HG03565 (cell line): ENCODE measurements around the gene WFDC5.
"Not testable (repeated sequence)": the region's sequence is repeated elsewhere in the genome, so short reads cannot be mapped to it uniquely, and the experiment has no call there.

Experiments
- ATAC-seq: cut with Tn5 transposase; IDR thresholded peaks from one replicate; pipeline ENCODE4 v1.9.1; 2021; ENCODE audit warnings: mild to moderate bottlenecking, moderate library complexity; ENCODE audit not compliant: unreplicated experiment

Gene WFDC5

DNA sequence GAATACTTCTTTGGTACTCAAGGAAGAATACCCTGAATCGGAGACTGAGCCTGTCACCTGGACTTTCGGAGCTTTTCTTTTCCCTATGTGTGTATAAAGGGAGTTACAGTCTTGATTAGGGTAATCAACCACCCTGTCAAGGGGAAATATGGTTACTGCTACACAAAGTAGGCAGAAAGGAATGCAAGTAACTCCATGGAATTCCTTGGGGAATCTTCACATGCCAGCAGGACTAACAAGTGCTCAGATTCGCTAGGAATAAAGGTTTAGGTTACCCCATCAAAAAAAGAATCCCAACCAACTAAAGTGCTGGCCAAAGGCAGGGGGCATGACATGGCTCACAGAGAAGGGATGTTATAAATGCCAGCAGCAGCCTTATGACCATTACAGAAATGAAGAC is 24.5 kb downstream of the WFDC5 start:
- no peak for ATAC-seq

DNA sequence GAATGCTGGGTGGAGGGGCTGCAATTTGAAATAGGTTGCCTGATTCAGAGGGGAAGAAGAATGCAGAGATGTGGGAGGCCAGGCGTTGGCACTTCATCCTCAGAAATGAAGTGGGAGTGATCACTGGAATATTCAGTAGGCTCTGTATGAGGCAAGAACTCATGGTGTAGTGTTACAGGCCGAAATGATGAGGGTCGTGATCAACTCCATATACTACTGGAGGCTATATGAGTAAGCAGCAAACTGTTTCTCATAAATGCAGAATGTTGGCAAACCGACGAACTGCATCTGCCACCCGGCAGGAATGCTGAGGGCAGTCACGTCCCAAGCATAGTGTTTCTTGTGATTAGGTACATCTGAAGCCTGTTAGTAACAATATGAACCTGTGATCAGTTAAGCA is 26.7 kb downstream of the WFDC5 start:
- no peak for ATAC-seq

DNA sequence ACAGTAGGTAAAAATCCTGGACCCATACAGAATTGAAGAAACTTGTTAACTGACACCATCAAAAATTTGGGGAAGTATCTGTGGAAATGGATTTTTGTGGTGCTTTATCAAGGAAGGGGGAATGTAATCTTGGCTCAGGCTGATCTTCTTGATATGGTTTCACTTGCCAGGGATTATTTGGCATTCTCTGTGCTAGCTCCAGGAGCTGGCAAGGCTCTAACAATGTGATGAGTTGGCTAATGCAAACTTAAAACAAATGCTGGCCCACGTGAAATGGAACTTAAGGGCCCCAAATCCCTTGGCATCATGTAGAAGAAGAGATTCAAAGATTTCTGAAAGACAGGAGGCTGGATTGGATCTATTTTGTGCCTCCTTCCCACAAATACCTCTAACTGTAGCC is 27.2 kb downstream of the WFDC5 start:
- no peak for ATAC-seq

DNA sequence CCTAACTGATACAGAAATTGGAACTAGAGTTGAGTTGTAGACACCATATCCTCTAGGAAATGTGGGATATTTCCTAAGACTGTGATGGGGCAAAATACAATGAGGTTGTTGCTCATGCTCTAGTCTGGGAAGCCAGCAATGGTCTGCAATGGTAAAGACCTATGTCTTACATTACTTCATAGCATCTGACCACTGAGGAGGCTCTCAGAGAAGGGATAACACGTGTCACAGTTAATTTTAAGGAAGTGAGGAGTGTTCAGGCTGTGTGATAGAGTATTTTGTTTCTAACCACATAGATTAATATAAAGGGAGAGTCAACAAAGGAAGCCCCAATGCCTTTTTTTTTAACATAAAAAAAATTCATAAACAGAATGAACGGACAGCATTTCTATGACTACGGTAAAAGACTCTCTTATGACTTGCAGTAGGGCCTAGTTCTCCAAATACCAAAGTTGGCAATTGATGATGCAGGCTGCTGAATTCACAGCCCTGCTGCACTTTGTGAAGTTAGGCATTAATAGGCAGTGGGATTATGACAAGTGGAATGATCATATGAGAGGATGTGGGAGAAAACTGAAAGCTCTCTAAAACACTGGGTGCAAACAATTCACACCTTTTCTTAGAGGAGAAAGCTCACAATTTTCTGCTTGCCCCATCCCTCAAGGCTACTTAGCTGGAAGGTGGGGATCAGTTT is 27.7 kb downstream of the WFDC5 start:
- no peak for ATAC-seq

DNA sequence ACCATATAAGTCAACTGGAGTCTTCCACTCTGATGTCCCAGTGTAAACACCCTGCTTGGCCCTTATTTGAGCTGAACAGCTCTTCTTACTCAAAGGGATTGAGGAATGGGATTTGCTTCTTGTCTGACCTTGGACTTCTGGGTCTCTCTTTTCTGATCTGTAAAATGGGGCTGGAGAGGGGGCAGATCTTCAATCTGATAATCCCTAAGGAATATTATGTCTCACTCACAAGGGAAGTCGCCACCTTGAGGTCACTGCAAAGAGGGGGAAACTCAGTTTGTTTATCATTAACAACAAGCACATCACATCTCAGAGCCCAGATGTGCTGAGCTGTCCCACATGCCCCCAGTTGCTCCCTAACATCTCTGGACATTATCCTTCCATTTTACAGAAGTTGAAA is 29.1 kb downstream of the WFDC5 start:
- ATAC-seq = no peak

DNA sequence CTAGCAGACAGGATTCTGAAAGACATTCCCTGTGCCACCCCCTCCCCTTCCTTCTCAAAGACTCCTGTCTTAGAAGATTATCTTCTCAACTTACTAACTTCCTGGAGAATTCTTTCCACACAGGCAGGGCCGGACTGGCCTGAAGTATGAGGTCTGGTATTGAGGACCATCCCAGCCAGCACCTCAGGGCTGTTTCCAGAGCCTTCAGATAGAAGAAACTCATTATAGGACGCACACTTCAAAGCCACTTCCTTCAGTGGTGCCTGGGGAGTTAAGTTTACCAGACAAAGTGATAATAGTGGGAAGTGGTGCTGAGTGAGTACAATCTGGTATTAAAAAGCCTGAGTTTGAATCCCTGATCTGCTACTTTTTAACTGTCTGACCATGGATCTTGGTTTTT is 29.7 kb downstream of the WFDC5 start:
- ATAC-seq = no peak

DNA sequence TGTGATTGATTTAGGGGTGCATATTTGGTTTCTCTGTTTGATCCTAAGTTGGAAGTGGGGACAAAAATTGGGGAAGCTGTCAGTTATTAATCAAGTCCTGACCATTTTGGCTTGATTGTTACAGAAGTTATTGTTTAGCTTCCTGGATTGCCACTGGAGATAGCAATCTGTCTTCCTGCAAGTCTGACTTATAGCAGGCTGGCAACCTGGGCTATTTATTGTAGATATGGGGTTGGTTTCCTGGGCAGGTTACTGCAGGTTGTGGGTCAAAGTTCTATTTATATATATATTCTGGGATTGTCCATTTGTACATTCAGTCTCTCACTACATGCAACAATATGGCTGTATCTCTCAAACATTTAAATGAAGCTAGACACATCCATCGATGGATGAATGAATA is 31.8 kb downstream of the WFDC5 start:
- no peak for ATAC-seq

DNA sequence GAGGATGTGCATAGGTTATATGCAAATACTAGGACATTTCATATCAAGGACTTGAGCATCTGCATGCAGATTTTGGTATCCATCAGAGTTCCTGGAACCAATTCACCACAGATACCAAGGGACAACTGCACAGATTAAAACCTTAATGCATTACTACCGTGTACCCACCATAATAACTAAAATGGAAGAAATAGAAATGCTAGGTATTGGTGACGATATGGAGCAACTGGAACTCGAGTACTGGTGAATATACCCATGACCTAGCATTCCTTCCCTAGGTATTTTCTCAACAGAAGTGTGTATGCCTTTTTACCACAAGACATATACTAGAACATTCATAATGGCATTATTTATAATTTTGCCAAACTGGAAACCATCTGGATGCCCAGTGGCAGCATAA is 32.5 kb downstream of the WFDC5 start:
- no peak for ATAC-seq

DNA sequence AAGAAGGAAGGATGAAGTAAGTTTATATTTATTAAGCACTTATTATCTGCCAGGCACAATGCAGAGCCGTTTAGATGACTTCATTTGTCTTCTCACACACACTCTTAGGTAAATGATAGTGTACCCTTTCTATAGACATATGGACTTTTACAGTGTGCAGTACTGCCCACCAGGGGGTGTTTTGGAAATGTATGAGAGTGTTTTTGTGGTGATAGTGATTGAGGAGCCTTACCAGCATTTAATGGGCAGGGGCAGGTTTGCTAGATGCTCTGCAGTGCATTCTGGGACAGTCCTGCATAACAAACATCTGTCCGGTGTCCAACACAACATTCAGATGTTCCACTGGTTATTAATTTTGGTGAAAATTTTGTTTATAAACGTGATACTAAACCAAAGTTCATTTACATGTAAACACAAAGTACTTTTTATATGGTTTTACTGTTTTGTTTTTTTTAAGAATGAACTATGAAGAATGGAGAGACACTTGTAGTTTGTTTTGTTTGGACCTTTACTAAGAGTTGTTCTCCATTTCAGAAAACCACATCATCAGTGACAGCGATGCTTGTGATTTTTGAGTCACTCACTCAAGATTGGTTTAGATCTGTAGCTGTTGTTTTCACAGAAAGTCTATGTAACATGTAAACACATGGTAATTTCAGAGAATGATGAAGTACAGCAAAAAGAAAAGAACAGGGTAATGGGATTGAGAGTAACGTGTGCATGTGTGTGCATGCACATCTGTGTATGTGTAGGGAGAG is 33.9 kb downstream of the WFDC5 start:
- no peak for ATAC-seq

DNA sequence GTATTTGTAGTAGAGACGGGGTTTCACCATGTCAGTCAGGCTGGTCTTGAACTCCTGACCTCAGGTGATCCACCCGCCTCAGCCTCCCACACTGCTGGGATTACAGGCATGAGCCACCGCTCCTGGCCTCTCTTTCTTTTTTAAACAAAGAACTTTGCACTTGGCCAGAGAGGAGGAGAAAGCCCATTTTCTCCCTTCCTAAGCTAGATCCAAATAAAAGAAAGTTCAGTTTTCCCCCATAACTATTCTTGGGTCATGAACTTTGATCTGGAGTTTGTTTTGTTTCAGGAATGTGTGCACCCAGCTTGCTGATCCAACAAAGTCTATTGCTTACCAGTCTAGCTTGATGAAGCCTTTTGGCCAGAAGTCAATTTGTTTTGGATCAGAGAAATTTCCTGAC is 37.4 kb downstream of the WFDC5 start:
- no peak for ATAC-seq

DNA sequence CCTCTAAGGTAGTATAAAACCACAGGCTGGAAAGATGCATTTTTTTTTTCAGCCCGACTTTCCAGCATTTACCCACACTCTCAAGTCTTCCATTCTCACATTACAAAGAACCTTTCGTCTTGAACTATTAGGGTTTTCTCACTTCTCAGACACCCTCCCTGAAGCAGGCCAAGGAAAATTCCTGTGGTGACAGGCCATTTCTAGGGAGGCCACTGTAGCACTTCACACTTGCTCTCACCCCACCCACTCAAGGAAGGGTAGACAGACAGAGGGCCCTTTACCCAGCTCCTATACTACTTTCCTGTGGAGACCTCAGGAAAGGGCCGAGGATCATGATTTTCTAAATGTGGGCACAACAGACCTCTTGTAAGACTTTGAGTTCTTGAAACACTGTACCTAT is 41.8 kb downstream of the WFDC5 start:
- no peak for ATAC-seq

DNA sequence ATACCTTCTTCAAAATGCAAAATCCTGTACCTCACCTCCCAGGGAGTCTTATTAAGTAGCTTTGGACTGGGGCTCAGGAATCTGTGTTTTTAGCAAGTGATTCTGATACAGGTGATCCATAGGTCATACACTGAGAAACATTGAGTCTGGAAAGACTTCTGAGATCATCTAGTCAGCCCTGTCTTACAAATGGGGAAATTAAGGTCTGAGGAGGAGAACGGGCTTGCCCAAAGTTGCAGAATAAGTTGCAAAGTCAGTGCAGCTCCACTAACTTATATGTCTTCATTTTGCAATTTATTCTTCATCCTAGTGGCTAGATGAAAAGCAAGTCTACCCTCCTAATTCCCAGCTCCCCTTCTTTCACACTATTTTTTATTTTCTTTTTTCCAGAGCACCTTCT is 42.9 kb downstream of the WFDC5 start:
- ATAC-seq = no peak

DNA sequence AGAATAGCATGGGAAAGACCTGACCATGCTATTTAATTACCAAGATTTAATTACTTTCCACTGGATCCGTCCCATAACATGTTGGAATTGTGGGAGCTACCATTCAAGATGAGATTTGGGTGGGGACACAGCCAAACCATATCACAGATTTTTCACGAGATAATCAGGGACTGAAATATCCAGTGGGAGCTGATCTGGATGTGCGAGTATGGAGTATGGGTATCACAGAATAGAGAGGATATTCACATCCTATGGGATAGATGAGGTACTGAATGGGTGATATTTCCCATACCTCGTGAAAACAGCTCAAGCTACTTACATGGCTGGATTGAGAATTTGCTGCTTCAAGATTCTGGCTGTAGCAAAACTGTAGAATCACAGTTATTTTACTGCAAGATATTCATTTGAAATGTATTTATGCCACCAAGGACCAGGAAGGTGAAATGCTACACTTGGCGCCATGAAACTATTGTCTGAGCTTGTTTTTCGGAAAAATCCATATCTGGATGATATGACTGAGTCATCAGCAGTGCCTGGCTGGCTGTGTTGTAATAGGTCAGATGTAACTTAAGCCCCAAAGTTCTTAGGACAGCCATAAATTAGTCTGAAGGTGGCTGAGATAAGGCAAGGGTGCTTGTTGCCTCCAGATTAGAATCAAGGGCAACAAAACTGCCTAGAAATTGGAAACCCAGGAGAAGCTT is 43.9 kb downstream of the WFDC5 start:
- ATAC-seq = no peak

DNA sequence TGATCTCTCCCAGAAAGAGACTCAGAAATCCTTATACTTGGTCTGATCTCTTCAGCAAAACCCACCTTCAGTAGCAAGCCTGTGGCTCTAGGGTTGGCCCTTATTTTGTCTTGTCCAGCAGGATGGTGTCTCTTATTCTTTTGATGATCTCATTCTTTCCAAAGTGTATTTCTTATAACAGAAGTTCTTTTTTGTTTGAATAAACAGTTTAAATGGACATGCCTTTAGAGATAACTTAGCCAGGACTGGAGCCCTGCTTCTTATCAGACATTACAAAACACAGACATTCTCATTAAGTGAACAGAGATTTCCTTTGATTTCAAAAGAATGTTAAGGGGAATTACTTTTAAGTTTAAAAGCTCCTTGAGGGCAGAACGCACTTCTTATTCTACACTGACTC is 45.7 kb downstream of the WFDC5 start:
- ATAC-seq = no peak

DNA sequence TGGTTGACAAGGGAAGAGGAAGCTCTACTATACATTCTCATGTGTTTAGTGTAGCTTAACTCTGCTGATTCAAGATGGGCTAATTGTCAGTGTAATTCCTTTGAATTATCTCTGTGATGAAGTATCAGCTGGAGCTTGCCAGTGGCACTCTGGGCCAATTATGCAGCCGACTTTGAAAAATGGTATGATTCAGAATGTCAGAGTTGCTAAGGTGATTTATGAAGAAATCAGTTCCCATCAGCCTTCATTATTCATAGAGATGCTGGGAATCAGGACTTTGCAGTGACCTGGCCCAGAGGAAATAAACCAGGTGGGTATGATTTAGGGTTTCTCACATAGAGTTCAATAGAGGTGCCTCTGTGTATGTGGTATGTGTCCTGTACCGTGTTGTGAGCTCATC is 47.4 kb downstream of the WFDC5 start:
- ATAC-seq = no peak

DNA sequence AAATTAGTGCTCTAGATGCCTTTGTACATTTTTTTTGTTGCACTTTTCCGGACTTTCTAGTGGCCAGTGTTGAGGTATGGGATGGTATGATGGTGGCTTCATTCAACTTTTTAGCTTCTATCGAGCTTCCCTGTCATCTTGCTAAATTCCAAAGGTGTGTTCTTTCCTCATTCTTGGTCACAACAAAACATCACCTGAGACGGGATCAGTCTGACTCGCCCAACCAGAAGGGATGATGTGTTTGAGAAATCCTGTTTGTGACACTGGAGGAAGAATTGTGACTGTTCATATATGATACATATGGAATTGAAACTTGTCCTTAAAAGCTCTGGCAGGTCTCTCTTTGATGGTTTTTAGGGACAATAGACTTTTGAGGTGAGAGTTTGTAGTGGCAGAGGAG is 47.9 kb downstream of the WFDC5 start:
- no peak for ATAC-seq

DNA sequence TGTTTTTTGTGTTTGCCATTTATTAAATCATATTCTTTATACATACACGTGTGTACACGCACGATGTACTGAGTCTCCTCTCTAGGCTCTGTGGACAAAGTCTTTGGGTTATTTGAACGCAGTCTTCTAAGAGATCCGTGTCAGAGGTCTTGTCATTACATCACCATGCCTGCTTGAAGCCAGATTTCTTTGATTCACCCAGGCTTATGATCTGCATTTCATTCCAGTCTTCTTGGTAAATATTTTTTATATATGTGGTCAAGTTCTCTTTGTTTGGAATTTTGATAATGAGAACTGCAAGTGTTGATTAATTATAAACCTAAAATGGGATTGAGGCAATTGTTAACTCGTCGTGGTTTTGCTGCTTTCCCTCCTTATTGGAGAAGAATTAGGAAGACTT is 48.6 kb downstream of the WFDC5 start:
- ATAC-seq = no peak

DNA sequence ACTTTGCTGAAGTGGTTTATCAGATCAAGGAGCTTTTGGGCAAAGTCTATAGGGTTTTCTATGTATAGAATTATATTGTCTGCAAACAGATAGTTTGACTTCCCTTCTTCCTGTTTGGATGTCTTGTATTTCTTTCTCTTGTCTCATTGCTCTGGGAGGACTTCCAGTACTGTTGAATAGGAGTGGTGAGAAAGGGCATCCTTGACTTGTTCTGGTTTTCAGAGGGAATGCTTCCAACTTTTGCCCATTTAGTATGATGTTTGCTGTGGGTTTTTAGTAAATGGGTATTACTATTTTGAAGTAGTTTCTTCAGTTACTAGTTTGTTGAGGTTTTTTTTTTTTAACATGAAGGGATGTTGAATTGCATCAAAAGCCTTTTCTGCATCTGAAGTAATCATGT is 50.2 kb downstream of the WFDC5 start:
- no peak for ATAC-seq

DNA sequence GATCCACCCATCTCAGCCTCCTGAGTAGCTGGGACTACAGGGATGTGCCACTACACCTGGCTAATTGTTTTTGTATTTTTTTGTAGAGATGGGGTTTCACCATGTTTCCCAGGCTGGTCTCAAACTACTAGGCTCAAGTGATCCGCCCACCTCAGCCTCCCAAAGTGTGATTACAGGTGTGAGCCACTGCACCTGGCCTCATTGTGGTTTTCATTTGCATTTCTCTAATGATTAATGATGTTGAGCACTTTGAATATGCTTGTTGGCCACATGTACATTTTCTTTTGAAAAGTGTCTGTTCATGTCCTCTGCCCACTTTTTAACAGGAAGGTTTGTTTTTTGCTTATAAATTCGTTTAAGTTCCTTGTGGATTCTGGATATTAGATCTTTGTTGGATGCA is 51.9 kb downstream of the WFDC5 start:
- ATAC-seq = not testable (repeated sequence)

DNA sequence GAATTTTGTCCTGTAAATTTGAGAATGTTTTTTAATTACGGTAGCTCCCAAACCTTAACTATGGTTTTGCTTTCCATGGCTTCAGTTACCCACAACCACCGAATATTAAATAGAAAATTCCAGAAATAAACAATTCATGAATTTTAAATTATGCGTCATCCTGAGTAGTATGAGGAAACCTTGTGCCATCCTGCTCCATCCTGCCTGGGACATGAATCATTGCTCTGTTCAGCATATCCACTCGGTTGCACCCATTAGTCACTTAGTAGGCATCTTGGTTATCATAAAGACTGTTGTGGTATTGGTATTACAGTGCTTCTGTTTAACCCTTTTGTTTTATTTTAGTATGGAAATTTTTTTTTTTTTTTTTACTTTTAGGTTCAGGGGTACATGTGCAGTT is 53.7 kb downstream of the WFDC5 start:
- ATAC-seq = no peak

DNA sequence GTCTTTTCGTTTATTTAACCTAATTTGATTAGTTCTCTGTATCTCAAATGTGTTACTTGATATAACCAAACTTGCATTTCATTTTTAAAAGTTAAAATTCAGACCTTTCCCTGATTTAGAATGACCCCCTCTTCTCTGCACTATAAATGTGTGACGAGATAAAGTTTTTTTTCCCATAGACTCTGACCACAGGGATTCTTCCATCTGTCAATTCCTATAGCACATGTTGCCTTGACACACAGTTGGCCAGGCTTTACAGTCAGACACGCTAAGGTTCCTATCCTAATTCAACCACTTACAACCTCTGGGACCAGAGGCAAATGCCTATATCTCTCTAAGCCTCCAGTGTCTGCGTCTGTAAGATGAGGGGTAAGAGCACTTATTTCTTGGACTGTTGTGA is 54.7 kb downstream of the WFDC5 start:
- ATAC-seq = no peak
